ENCODE measurements around the gene GPX4. TPM values are rescaled to one million over a fixed set of nuclear protein-coding genes. Genes with fewer than 3 reads are reported as not detected.

The GPX4 gene
- total and polyA plus RNA-seq, 9 of the 15 experiments (the other 6 are each of a cell fraction or from before 2014, with no cell fraction given): 61.4 to 661 (median 349) TPM

GRCh38 chr19:1082165-1082927 is 21.4 kb upstream of the GPX4 start (continued):
- peak in 1 of 2 experiments; percentile 60; a peak in 1 of 4 replicates for TF ChIP-seq FOXA3 (CRISPR knock-in tag; conservative IDR thresholded peaks at IDR 0.05 in 1 of 2, IDR thresholded peaks at IDR 0.05 in 1 of 2)
- TF ChIP-seq MCM3 (IDR thresholded peaks at IDR 0.05): no peak
- TF ChIP-seq PKNOX1 (IDR thresholded peaks at IDR 0.05): peak; percentile 41
- TF ChIP-seq E2F3 (CRISPR knock-in tag; IDR thresholded peaks at IDR 0.05): no peak
- TF ChIP-seq, protein P1, sequence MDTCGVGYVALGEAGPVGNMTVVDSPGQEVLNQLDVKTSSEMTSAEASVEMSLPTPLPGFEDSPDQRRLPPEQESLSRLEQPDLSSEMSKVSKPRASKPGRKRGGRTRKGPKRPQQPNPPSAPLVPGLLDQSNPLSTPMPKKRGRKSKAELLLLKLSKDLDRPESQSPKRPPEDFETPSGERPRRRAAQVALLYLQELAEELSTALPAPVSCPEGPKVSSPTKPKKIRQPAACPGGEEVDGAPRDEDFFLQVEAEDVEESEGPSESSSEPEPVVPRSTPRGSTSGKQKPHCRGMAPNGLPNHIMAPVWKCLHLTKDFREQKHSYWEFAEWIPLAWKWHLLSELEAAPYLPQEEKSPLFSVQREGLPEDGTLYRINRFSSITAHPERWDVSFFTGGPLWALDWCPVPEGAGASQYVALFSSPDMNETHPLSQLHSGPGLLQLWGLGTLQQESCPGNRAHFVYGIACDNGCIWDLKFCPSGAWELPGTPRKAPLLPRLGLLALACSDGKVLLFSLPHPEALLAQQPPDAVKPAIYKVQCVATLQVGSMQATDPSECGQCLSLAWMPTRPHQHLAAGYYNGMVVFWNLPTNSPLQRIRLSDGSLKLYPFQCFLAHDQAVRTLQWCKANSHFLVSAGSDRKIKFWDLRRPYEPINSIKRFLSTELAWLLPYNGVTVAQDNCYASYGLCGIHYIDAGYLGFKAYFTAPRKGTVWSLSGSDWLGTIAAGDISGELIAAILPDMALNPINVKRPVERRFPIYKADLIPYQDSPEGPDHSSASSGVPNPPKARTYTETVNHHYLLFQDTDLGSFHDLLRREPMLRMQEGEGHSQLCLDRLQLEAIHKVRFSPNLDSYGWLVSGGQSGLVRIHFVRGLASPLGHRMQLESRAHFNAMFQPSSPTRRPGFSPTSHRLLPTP (IDR thresholded peaks at IDR 0.05; ENCODE audit: borderline replicate concordance, extremely low read depth, insufficient read length): no peak
- peak; percentile 12; the same call in 1 of the 2 replicates for TF ChIP-seq RAD51 (IDR thresholded peaks at IDR 0.05; ENCODE audit: borderline replicate concordance, low read depth)
- TF ChIP-seq ZHX1 (conservative IDR thresholded peaks at IDR 0.05; ENCODE audit: low read length): no peak
- TF ChIP-seq, protein P2, sequence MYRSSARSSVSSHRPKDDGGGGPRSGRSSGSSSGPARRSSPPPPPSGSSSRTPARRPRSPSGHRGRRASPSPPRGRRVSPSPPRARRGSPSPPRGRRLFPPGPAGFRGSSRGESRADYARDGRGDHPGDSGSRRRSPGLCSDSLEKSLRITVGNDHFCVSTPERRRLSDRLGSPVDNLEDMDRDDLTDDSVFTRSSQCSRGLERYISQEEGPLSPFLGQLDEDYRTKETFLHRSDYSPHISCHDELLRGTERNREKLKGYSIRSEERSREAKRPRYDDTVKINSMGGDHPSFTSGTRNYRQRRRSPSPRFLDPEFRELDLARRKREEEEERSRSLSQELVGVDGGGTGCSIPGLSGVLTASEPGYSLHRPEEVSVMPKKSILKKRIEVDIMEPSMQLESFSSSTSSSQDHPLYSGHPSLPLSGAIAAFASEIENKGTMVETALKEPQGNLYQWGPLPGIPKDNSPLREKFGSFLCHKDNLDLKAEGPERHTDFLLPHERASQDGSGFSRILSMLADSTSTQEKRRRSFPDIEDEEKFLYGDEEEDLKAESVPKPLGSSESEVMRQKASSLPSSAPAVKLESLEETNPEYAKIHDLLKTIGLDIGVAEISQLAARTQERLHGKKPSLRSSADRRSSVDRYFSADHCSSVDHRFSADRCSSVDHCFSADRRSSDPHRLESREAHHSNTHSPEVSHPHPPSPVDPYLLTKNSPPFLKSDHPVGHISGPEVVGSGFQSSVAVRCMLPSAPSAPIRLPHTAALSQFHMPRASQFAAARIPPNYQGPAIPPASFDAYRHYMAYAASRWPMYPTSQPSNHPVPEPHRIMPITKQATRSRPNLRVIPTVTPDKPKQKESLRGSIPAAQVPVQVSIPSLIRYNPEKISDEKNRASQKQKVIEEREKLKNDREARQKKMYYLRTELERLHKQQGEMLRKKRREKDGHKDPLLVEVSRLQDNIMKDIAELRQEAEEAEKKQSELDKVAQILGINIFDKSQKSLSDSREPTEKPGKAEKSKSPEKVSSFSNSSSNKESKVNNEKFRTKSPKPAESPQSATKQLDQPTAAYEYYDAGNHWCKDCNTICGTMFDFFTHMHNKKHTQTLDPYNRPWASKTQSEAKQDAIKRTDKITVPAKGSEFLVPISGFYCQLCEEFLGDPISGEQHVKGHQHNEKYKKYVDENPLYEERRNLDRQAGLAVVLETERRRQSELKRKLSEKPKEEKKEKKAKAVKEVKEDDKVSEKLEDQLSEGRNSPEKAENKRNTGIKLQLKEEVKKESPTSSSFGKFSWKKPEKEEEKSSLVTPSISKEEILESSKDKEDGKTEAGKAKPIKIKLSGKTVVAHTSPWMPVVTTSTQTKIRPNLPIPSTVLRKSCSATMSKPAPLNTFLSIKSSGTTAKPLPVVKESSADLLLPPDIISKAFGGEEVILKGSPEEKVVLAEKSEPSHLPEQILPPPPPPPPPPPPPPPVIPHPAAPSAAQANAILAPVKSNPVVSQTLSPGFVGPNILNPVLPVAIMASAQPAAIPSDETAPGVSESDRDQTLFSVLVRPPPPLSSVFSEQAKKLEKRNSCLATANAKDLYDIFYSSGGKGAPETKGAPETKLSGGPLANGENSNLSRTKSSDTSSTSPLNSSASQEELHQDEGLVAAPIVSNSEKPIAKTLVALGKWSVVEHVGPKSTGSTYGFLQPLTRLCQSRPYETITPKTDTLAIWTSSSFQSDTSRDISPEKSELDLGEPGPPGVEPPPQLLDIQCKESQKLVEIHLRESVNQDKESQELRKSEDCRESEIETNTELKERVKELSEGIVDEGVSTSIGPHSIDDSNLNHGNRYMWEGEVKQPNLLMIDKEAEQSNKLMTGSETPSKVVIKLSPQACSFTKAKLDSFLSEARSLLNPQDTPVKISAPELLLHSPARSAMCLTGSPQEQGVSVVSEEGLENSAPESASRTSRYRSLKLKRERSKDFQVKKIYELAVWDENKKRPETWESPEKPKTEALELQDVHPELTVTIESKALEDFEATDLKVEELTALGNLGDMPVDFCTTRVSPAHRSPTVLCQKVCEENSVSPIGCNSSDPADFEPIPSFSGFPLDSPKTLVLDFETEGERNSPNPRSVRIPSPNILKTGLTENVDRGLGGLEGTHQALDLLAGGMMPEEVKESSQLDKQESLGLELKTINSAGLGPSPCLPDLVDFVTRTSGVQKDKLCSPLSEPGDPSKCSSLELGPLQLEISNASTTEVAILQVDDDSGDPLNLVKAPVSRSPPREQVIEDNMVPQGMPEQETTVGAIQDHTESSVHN (IDR thresholded peaks at IDR 0.05; ENCODE audit: borderline replicate concordance in 1 of 2, low read depth in 1 of 2): no peak
- TF ChIP-seq ILK (tag; IDR thresholded peaks at IDR 0.05; ENCODE audit: borderline replicate concordance, low read depth): no peak
